GM19463 (cell line): Measurements from ENCODE around the gene CTPS2.
A peak's percentile ranks its signal among the peaks of the same experiment; 100 is the strongest.
"Not testable (repeated sequence)": the region's sequence is repeated elsewhere in the genome, so short reads cannot be mapped to it uniquely, and the experiment has no call there.

Experiments
- ATAC-seq: cut with Tn5 transposase; IDR thresholded peaks from one replicate; pipeline ENCODE4 v1.9.1; 2021; ENCODE audit warnings: mild to moderate bottlenecking, moderate library complexity; ENCODE audit not compliant: unreplicated experiment

The CTPS2 gene

GRCh38 chrX:16712548-16713155 lies at the start of gene CTPS2:
TSS of gene CTPS2 (minus strand) at chrX:16712669. CDS start at chrX:16702902, 9,767 bp downstream.
- ATAC-seq: peak; percentile 84

- ATAC-seq: not testable (repeated sequence)
Measured at GRCh38 chrX:16761500-16761899, 49.0 kb upstream of the CTPS2 start.

DNA sequence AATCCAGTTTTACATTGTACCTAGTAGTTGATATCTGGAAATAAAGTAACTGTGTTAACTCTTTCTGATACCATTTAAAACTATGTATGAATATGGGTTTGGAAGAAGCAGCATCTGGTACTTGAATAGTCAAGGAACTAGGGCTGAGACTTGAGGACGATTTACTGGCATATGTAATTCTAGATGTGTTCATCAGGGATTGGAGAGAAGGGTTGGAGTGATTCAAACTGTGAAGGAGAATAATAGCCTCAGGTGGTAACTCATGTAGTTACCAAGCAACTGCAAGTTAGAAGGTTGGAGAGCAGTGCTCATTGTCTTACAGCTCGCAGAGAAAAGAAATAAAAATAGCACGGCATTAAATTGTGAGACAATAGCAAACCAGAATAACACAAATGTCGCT lies 44.3 kb upstream of the CTPS2 start:
- no peak for ATAC-seq

GRCh38 chrX:16754019-16754418 lies 41.5 kb upstream of the CTPS2 start:
- no peak for ATAC-seq

DNA sequence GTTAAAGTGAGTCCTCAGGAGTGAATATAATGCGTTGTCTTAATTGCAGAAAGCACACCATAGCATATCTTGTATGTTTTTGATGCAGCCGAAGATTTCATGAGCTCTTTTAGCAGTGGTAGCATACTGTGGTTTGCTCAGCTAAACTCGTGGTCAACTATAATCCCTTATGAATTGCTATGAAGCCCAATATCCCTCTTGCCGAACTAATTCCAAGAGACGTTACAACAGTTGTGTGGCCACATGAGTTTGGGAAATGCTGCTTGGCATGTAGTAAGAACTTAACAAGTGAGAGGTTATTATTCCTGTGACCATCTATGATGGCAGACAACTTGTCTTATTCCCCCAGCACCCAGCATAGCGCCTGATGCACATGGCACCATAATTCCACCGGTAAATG lies 37.7 kb upstream of the CTPS2 start:
- no peak for ATAC-seq

- ATAC-seq: no peak
Measured at GRCh38 chrX:16748425-16748824, 36.0 kb upstream of the CTPS2 start.

DNA sequence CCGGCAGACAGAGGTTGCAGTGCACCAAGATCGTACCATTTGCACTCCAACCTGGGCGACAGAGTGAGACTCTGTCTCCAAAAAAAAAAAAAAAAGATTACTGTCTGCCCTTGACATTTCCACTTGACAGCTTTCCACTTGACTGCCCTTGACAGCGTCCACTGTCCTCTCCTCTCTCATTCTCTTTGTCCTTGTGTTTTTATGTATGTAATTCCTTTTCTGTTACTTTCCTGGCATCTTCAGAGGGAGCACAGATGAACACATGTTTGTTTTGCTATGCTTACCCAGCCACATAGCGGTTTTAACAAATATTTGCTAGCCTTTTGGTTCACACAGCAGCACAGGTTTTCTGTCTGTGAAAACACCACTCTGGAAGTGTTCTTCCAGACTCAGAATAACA lies 33.2 kb upstream of the CTPS2 start:
- no peak for ATAC-seq

DNA sequence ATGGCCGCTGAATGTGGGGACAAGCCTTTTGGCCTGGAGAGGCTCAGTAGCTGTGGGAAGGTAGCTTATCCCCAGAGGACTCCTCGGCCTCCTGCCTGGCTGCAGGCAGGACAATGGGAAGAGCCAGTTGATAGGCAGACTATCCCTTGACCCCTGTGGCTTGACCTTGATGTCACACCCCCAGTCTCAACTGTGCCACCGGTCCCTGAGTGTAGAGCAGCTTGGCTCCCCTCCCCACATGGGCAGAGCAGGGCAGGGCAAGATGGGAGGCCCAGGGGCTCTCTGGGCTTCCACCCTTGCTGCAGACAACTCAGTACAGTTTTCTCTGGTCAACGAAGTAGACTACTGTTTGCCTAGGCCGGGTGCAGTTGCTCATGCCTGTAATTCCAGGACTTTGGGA lies 32.6 kb upstream of the CTPS2 start:
- no peak for ATAC-seq

- no peak for ATAC-seq
Measured at GRCh38 chrX:16743604-16744325, 31.3 kb upstream of the CTPS2 start.

- ATAC-seq: no peak
Measured at GRCh38 chrX:16739574-16739973, 27.1 kb upstream of the CTPS2 start.

- ATAC-seq: no peak
Measured at GRCh38 chrX:16737024-16737423, 24.6 kb upstream of the CTPS2 start.

GRCh38 chrX:16733013-16733412 lies 20.5 kb upstream of the CTPS2 start:
- no peak for ATAC-seq

- ATAC-seq: no peak
Measured at GRCh38 chrX:16730450-16730849, 18.0 kb upstream of the CTPS2 start.

DNA sequence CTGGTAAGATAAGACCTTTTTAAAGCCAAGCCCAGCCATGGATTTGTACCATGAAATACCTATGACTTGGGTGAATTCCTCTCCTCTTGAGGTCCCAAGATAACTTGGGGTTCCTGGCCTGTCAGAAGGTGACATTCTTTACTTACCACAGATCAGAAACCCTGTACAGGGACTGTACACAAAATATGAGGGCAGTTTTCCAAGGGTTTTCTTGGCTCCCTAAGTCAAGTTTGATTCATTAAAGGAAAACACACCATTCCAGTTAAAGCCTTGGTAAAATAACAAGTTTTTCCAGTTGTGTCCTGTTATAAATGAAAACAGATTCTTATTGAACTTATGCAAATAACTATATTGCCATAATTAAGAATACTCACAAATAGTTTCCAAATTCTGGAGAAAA lies 15.2 kb upstream of the CTPS2 start:
- ATAC-seq: no peak

GRCh38 chrX:16726347-16726988 lies 14.0 kb upstream of the CTPS2 start:
- peak; percentile 79 for ATAC-seq

DNA sequence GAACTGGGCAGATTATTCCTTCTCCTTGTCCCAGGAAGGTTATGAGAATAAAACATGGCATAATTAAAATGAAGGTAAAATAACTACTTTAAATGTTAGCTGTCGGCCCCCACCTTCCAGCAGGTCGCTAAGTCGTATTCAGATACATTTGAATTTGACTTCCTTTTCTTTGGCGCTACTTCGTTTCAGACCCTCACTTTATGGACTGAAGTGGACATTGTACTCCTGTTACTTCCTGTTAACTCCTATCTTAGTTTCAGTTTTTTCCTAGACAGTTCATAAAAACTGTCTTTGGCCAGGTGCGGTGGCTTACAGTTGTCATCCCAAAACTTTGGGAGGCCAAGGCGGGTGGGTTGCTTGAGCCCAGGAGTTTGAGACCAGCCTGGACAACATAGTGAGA lies 12.6 kb upstream of the CTPS2 start:
- no peak for ATAC-seq

DNA sequence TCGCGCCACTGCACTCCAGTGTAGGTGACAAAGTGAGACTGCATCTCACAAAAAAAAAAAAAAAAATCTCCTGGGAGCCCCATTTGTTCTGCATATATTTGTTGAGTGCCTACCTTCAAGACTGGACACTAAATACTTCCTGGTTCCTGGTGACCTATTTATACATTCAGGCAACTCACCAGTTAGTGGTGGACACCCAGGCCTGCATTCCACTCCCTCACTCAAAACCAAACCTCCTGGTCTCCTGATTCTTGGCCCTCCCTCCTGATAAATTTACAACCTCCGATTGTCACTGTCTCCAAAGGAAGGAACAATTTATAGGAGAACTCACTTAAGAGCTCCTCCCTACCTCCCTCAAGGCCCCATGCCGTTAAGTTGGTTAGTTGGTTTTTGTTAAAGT lies 10.0 kb upstream of the CTPS2 start:
- no peak for ATAC-seq

GRCh38 chrX:16719334-16720084 lies 7.0 kb upstream of the CTPS2 start, which contains the start of gene SYAP1:
TSS of gene SYAP1 (plus strand) at chrX:16719612. CDS start at chrX:16719725, 113 bp downstream.
- peak; percentile 99 for ATAC-seq

- ATAC-seq: peak; percentile 29
Measured at GRCh38 chrX:16718824-16719333, 6.4 kb upstream of the CTPS2 start.

GRCh38 chrX:16716451-16716850 lies 4.0 kb upstream of the CTPS2 start:
- not testable (repeated sequence) for ATAC-seq

DNA sequence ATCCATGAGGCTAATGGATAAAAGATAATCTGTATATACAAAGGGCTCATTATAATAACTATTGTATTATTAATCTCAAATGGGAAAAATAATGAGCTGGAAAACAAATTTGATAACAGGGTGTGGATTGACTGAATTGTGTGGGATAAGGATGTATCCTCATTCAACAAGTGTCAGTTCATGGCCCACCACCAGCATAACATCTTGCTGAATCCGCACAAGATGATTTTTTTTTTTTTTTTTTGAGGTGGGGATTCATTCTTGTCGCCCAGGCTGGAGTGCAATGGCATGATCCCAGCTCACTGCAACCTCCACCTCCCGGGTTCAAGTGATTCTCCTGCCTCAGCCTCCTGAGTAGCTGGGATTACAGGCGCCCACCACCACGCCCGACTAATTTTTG lies 3.2 kb upstream of the CTPS2 start:
- ATAC-seq: not testable (repeated sequence)
